HG02763 (cell line): ENCODE results near the gene HOXC11.

Experiments
- ATAC-seq: cut with Tn5 transposase; IDR thresholded peaks from one replicate; pipeline ENCODE4 v1.9.1; 2021; ENCODE audit warnings: mild to moderate bottlenecking, moderate library complexity; ENCODE audit not compliant: unreplicated experiment

HOXC11 gene

DNA sequence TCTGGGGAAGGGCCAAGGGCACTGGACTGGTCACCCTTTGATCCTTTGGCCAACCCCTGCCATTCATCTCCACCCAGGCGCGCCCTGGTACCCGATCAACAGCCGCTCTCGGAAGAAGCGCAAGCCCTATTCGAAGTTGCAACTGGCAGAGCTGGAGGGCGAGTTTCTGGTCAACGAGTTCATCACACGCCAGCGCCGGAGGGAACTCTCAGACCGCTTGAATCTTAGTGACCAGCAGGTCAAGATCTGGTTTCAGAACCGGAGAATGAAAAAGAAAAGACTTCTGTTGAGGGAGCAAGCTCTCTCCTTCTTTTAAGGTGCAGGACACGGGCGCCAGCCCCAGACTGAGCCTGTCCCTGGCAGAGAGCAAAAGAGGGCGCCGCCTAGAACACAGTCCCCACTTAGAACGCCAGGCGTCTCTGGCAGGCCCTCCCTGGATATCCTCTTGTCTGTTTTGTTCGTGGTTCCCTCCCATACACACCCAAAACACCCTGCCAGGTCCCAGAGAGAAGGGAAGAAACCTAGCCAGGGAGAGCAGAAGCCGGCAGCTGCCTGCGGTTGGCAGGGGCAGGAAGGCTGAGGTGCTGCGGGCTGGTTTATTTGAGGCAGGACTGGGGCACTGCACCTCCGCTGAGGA is 16.6 kb upstream of the HOXC11 start:
- no peak for ATAC-seq

DNA sequence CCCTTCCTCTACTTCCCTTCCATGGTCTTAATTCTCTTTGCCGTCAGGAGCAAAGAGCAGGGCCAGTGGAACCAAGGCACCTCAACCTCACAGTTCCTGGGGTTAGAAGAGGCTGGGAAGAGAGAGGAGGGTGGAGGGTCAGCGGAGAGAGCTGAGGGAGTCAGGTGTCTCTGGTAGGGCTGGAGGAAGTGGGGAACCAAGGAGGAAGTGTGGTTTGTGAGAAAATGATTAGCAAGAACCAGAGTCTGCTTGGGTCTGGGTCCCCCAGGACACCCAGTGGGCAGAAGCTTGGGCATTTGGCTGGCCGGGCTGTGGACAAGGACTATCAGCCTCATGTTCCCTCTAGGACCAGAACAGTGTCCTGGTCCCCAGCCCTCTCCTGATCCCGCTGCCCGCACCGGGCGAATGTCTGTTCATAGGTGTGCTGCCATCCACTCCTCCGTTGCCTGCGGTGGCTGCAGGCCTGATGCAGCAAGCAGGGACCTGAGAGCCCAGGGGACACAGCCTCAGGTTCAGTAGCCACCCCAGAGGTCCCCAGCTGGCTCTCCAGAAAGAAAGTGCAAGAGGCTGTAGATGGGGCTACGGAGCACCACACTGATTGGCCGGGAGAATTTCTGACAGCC is 15.9 kb upstream of the HOXC11 start:
- ATAC-seq = no peak

DNA sequence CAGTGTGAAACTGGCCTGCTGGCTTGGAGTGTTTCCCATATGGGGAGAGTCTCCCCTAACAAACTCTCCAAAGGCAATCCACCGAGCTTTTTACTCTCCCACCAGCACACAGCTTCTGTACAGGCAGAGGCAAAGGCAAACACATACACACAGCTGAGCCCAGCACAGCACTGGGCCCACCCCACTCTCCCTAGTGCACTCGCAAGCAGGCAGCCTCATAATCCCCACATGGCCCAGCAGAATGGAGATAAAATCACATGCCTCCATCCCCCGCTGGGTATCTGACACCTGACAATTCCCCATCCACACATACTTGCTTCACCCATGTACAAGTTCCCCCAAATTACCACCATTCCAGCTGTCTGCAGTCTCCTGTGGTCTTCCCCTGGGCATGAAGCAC is 14.8 kb upstream of the HOXC11 start:
- no peak for ATAC-seq

DNA sequence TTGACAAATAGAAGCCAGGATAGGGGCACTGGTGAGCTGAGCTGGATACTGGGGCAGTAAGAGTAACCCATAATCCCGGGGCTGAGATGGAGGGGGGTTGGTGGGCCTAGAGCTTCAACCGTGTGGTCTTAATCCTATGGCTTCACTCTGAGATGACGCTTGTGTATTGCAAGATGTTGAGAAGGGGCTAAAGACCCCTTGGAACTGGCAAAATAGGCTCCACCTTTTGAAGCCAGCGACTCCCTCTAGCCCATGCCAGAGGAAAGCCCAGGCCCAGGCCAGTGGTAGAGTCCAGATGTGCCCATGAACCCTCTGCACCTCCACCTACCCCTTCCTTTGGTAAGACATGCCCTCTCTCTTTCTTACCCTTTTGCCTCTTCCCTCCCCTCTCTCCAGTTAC is 13.6 kb upstream of the HOXC11 start:
- no peak for ATAC-seq

DNA sequence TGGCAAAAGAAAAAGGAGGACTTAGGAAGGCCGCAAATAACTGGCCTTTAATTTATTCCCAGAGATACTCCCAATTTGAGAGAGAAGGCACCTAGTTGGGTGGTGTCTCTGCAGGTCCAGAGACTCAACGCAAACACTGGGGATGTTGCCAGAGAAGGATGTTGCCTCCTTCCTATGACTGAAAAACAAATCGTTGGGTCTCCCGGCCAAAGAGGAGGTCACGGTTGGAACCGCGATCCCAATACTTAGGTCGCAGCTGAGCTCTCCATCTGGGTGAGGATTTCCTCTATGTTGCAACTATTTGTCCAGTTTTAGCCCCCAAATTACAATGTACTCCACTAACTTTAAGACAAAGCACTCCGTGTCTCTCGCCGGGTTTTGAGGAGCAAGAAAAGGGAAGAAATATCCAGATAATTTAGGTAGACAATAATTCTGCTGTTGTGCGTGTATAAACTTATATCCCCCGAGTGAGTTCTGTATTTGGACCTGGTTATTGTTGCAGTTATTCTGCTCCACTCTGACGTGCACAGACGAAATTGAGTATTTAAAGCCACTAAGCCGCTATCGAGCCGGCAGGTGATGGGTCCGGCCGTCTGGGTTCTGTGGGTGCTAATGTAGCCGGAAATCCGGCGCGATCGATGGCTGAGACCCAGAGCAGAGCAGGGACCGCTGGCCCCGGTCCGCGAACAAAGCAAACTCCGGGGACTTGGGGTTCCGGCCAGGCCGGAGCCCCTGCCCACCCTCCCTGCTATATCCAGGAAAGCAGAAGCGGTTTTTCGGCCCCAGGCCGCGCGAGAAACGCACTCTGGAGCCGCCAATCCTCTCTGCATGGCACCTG is 12.5 kb upstream of the HOXC11 start:
- no peak for ATAC-seq

DNA sequence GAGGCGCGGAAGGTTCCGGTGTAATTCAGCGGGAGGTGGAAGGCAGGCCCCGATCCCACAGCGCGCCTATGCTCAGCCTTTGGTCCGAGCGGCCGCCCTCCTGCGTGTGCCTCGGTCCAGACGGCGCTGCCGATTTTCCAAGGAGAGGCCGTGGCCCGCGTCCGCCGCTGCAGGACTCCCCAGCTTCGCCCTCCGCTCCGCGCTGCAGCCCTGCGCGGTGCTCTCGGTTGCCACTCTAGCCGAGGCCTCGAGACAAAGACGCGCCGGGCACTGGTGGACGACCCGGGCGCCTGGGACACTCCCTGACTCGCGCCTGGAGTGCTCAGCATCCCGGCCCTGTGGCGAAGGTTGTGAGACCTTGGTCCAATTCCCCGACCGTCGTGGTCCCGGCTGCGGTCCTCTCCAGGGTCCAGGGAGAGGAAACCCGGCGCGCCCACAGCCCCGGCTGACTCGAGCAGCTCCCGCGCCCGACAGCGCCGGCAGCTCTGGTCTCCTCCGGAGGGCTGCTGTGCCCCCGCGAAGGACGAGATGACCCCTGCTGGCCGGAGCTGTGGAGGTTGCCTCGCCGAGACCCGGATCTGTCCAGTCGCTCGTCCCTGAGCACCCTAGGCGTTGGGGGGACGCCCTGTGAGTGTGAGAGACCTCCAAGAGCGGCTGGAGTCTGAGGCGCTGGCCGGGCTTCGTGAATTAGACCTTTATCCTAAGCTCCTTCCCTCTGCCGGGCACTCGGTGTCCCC is 11.7 kb upstream of the HOXC11 start:
- no peak for ATAC-seq

DNA sequence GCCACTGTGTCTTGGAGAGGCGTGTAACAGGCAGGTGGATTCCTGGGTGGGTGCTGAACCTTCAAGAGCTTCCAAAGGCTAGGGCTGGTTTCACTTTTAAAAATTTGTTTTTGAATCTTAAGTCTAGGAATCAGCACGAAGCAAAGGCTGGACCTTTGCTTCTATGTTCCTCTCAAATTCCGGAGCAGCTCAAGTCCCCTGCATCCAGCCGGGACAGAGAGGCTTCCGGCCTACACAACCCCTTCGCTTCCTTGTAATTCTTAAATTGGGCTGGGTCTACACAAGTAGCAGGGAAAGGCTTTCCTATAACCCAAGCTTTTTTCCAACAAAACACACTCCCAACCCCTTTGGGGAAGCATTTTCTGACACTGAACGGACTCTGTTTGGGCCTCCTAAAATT is 9.9 kb upstream of the HOXC11 start:
- no peak for ATAC-seq

DNA sequence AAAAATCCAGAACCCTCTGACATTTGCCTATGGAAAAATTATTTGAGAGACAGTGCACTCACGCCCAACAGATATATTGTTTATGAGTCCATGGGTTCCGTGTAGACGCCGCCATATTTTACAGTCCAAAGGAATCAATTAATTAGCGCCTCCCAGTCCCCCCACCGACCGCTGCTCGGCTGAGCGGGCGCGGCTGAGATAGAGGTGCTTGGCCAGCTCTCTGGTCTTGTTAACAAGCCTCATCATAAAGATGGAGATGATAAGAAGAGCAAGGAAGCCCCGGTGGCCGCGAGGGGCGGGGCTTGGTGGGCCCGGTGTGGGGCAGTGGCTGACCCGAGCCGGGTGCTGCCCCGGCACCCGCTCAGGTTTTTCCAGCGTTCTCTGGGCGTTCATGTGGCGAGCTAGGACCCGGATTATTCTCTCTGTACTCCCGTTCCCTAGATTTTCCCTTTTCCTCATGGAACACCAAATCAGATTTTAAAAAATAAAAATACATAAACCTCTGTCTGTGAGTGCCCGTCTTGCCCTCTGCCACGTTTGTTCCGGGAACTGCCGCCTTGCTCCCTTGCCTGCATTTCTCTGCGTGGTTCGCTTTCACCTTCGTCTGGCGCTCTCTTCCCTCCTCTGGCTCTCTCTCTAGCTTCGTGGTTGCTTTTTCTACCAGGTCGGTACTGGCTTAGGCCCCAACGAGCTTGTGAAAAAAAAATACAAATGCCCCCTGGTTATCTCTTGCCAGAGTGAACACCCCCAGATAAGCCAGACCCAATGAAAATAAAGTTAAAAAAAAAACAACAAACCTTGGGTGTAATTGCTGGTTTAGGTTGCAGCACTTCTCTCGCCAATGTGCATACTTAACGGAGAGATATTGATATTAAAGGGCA is 9.3 kb upstream of the HOXC11 start:
- no peak for ATAC-seq

DNA sequence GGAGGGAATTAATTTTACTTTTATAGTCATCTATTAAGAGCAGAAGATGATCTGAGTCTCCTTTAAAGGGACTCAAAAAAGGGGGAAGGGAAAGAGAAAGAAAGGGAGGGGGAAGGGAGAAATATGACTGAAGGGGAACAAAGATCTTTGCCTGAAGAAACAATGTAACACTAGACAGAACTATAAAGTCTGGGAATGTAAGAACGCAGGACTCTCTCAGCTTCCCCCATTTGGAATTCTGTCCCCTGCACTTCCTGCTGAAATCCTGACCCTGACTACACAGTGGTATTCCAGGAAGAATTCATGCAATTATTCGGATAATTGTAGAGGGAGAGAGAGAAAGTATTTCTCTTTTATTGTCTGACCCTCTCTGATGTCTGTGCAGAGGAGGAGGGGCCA is 8.6 kb upstream of the HOXC11 start:
- ATAC-seq = no peak

DNA sequence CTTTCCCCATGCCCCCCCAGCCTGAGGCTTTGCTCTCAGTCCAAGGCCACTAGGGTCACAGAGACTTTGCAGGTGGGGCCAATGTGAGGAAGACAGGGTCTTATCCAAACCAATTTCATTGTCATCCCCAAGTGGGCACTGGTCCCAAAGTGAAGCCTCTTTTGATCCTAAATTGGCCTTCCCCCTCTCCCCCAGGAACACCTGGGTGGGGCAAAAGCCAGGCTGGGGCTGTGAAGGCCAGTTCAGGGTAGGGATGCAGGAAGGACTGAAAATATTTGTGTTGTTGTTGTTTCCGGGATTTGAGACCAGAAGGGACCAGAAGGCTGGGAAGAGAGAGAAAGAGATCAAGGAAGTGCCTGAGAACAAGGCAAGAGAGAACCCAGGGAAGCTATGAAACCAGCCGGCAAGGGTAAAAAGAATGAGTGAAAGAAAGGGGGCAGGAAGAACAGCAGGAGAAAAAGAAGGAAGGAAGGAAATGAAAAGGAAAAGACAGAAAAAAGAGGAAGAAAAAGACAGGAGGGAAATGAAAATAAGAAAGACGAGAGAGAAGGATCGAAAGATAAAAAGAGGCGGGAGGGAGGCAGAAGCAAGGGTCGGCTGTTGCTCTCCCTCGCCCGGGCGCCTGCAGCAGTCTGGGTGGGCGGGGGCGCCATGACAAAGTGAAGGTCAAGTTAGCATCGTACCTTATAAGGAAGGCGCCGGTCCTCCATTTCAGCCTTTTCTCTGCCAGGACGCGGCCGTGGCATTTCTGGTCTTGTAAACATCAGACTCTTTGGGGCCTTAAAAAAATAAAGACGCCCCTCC is 7.4 kb upstream of the HOXC11 start:
- ATAC-seq = no peak

DNA sequence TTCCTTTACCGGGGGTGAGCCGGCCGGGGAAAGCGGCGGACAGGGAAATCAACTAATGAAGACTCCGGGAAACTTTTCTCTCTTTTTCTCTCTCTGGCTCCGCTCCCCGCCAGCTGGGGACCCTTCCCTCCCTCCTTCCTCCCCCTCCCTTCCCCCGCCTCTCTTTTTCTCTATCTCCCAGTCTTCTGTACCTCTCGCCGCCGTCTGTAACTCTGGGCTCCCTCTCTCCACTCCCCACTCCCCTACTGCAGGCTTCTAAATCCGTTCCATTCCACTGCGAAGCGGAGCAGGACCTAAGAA is 6.9 kb upstream of the HOXC11 start:
- ATAC-seq = no peak

DNA sequence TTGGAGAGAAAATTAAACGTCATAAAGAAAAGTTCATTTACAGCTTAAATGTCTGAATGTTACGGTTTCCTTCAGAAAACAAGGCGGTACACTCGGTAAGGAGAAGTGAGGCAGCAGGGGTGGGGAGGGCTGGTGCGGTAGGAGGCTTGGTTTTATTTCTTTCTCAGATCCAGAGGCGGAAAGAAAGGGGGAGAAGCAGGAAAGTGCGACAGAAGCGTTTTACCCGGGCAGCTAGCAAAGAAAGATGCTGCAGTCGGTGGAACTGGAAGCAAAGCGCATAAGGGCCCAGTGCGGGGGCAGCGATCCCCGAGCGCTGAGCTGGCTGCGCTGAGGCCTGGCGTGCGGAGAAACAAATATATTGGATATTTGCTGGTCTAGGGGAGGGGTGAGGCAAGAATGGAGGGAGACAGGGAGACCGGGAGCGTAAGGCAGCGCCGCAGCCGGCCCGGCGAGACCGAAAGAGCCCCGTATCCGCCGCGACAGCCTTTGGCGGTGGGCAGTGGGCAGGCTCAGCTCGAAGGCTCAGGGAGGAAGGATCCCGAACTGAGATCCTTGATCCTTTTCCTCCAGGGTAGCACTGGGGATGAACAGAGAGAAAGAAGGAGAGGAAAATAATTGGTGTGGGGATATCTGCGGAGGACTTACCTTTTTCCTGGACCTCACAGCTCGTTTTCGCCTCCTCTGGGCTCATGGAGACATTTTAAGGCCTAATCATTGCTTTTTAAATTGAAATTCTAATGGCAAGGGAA is 6.4 kb upstream of the HOXC11 start:
- ATAC-seq = no peak

DNA sequence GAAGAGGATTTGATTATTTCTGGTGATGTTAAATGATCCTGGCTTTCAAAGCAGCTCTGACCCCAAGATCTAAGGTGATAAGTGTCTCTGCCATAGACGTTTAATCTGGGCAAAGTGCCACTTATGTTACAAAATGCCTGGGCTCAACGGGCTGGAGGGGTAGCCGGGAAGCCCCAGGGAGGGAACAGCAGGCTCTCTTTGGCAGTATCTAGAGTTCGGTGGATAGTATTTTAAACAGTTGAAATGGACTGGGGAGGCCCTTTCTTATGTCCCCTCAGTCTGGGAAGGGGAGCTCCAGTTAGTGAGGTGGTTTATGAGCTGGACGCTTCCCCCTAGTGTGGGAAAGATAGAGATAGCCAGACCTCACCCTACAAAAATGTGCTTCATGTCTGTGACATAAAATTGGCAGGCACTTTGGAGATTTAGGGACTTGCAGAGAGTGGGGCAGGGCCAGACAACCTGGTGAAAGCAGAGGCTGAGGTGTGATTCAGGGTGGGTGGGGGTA is 5.5 kb upstream of the HOXC11 start:
- ATAC-seq = no peak

DNA sequence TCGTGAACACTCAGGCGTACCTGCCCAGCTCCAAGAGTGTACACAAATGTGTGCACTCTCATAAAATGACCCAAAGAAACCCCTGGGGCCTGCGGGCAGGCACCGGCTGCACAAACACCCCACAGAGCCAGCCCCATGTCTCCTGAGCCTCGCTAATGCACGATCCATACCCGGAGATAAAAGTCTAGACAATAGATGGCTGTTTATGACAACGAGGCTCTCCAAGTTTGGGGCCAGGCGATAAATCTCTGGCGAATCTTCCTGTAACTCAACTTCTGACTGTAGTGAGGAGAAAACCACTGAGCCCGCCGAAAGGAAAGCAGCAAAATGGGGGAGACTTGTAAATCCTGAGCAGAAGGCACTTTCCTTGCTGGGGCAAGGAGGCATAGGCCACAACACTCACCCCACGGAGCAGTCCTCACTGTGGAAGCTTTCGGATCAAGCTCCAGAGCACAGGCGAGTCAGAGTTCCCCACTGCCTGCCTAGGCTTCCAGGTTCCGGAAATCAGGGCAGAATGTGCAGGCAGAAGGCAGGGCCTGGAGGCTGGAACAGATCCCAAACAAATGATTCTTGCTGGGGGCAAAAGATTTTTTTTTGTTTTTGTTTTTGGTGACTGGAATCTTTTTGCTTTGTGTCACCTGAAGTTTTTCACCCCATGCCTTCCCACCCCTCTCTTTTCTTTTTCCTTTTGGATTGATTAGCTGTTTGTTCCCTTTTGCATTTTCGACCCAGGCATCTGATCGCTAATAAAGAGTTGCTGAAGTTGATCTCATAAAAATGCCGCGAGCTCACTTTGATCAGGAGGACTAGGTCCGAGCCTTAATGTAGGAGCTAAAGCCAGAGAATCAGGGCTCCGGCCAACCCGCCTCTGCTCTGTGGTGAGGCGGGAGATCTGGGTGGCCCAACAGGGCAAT is 4.5 kb upstream of the HOXC11 start:
- ATAC-seq = no peak

DNA sequence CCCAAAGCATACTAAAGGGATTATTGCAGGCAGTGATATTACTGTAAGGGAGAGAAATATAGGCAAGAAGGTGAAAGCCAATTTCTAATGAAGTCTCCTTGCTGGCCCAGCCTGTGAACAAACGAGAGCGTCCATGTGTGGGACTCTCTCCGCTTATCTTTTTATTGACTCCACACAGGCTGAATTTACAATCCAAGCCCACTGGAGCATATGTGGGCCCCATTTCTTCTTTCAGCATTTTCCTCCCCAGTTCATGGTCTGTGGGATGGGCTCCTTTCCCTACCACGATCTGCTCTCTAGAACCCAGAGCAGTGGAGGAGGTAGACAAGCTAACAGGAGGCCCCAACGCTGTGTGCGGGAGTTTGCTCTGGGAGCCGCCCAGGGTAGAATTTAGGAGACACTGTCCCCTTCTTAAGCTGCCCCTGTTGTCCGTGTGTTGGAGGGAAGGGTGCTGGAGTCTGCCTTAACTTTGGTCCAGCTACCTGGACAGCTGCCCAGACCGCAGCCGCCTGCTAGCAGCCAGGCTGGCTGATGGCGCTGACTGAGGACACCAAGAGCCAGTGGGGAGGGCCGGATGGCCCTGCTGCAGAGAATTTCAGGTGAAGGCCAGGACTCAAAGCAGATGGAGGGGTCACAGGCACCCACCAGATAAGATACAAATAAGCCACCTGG is 3.2 kb upstream of the HOXC11 start:
- ATAC-seq = no peak

DNA sequence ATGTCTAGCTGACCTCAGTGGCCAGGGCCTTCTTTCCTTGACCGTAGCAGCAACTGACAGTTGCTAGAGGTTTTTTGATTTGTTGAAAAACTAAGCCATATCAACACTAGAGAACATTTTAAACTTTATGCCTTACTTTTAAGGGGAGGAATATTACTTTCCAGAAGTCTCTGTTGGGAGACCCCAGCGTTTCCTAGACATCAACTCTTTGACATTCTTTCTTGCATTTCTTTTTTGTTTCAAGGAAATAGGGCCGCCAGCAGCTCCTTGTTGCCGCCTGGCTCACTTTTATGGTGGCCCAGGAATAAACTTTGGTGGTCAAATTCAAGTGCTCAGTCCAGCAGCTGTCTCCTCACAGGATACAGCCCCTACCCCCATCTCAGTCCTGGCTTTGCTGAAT is 2.5 kb upstream of the HOXC11 start:
- no peak for ATAC-seq

DNA sequence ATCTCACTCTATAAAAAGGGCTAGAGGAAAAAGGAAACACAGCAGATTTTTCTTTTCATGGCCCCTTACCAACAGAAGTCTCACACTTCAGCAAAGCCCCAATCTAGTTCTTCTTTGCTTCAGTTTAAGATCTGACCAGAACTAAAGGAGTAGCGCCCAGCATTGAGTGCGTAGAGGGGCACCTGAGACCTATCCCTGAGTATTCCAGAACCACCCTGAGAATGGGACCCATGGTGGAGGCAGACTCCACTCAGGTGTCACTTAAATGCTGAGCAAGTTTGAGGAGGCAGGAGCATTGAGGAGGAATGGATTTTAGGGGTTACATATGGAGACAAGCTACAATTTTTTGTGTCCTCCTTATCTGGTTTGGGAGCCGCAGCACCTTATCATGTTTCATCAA is 1.8 kb upstream of the HOXC11 start:
- no peak for ATAC-seq
